PC-9 (cell line): ENCODE measurements around the gene RGS19.

Experiments
- CTCF ChIP-seq: fragments of 200-600 bp; sonication (generic); conservative IDR thresholded peaks from 2 replicates; pipeline ENCODE4 v1.6.1; 2017; ENCODE audit warnings: mixed run types, antibody characterized with exemption, mild to moderate bottlenecking, moderate library complexity
- EZH2 ChIP-seq: fragments of 200-600 bp; sonication (generic); IDR thresholded peaks from 2 replicates; pipeline ENCODE4 v1.8.0; 2017; ENCODE audit warnings: antibody characterized with exemption, low read depth

- TF ChIP-seq EZH2 (no peak), CTCF (no peak)
These were observed 7.7 kb downstream of the RGS19 start for GRCh38 chr20:64071341-64072332.
